Activated gamma-delta T cell (primary cell): ENCODE data around the gene IFI16.

Source experiments
- DNase-seq: peaks from one replicate; lab custom pipeline; 2025; lab: John Stamatoyannopoulos, UW

Gene IFI16

DNA sequence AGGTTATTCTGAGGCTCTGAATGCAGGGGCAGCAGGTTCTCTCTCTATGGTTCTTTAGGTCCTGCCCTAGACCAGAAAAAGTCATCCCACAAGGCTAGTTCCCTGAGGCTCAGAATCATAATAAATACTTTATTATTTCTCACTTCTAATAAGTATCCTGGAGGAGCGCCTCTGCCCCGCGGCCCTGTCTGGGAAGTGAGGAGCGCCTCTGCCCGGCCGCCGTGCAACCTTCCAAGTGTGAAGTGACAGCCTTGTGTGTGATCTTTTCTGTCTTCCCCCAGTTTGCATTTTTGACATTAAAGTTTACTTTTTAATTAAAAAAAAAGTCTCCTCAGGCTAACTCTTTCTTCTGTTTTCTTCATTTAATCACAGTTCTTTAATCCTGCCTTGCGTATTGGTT, 55.4 kb downstream of the IFI16 start:
- DNase-seq = no peak

DNA sequence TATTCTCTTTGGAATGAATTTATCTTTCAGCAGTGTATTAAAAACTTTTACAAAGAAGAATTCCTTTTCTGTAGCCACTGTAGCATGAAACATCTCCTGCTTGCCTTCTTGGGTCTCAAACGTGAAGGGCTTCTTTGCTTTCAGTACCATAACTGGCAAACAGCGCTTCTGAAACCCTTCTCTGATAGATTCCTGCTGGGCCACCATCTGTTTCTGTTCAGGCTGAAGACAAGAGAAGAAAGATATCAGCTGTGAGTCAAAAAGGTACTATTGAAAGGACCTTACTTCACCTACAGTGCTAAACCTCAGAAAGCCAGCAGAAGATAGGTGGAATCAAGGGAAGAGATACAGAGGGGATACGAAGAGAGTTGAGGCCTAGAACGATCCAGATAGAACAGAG, 56.4 kb downstream of the IFI16 start:
- no peak for DNase-seq

- DNase-seq = no peak
Measured at GRCh38 chr1:159067699-159068621, 58.3 kb downstream of the IFI16 start.

GRCh38 chr1:159068886-159069285, 59.2 kb downstream of the IFI16 start:
- no peak for DNase-seq

GRCh38 chr1:159071970-159072582, 62.4 kb downstream of the IFI16 start:
- no peak for DNase-seq

DNA sequence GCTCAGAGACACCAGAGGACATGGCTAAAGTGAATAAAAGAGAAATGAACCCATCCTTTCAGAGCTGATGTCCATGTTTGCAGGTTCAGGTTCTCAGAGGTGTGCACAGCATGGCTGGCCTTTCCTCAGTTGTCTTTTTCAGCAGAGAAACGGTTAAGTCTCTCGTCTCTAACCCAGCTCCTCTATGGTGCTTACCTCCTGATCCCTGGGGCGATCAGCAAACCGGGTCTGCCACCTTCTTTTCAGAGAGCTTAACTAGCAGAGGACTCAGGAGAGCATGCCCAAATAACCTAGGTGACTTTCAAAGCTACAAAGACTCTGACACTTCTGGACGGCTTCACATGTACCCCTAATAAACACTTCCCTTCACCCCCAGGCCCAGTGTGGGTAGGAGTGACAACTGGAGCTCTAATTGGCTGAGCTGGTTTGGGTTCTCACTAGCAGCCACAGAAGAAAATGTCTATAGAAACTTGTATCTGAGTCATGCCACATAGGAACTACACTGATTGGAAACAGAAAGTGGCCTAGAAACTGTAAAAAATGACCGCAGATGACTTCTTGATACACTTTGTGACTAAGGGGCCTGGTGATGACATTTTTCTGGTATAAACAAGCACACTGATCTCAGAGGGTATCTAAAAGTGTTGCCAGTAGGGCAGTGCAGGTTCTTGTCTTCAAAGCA, 66.9 kb downstream of the IFI16 start, which contains the start of gene AIM2:
AIM2 (minus strand) TSS at position 329 of the 682 bp plus-strand sequence. CDS start 3,267 bp downstream, outside the sequence.
- DNase-seq = no peak

DNA sequence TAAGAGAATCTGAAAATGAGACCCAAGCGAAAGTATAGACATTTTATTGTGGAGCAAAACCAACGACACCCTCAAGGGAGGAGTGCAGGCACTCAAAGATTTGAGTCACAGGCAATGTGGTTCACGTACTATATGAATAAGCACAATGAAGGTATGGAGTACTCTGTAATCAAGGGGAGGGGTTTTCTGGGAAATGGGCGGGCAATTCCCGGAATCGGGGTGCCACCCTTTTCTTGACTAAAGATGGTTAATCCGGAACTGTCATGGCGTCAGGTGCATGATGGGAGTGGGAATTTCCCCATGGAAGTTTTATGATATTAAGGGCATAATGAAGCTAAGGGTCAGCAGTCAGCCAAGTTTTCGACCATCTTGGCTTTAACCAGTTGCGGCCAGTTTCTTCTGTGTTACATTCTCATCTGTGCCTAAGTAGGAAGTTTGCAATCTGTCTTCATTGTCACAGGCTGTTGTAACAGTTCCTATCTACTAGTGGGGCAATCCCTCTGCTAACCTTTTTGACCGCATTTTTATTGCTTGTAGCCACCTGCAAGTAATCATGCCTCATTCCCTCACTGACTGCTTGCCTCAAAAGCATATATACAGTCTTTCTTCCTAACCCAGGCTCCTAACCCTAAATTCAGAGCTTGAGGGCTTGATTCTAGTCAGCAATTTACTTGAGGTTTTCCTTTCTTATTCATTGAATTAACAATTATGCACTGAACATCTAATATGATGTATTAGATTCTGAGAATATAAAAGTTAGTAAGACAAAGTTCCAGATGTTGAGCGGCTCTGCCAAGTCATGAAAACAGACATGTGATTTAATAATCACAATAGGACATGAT, 67.6 kb downstream of the IFI16 start:
- no peak for DNase-seq

DNA sequence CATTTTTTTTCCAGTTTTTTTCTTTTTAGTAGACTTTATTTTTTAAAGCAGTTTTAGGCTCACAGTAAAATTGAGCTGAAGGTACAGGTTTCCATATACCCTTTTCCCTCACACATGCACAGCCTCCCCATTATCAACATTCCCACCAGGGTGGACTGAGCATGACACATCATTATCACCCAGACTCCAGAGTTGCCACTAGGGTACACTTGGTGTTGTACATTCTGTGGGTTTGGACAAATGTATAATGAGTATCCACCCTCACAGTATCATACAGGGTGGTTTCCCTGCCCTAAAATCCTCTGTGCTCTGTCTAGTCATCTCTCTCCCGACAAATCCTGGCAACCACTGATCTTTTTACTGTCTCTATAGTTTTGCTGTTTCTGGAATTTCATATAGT, 69.8 kb downstream of the IFI16 start:
- DNase-seq = no peak

GRCh38 chr1:159081626-159082025, 71.9 kb downstream of the IFI16 start:
- no peak for DNase-seq

GRCh38 chr1:159083013-159083412, 73.3 kb downstream of the IFI16 start:
- DNase-seq = no peak

GRCh38 chr1:159084152-159084551, 74.4 kb downstream of the IFI16 start:
- DNase-seq = no peak

- no peak for DNase-seq
Measured at GRCh38 chr1:159084867-159085266, 75.2 kb downstream of the IFI16 start.

GRCh38 chr1:159088050-159088449, 78.3 kb downstream of the IFI16 start:
- DNase-seq = no peak

DNA sequence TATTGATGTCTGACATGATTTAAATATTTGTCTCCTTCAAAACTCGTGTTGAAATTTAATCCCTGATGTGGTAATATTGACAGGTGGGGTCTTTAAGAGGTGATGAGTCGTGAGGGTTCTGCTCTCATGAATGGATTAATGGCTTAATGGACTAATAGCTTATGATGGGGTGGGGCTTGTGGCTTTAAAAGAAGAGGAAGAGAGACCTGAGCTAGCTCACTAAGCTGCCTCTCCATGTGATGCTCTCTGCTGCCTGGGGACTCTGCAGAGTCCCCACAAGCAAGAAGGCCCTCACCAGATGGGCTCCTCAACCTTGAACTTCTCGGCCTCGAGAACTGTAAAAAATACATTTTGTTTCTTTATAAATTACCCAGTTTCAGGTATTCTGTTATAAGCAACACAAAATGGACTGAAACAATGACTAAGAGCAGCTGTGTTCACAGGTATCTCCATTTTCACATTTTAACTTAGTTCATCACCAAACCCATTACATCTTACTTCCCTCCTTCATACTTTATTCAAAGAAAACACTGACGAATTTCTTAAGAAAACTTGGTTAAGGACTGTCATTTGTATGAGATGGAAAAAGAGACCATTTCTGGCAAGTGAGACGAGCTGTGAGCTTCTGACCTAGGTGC, 79.0 kb downstream of the IFI16 start:
- no peak for DNase-seq

- no peak for DNase-seq
Measured at GRCh38 chr1:159089184-159089791, 79.6 kb downstream of the IFI16 start.

- DNase-seq = no peak
Measured at GRCh38 chr1:159090286-159091179, 80.8 kb downstream of the IFI16 start.

- no peak for DNase-seq
Measured at GRCh38 chr1:159091180-159091560, 81.5 kb downstream of the IFI16 start.

- DNase-seq = no peak
Measured at GRCh38 chr1:159091607-159092031, 81.9 kb downstream of the IFI16 start.

DNA sequence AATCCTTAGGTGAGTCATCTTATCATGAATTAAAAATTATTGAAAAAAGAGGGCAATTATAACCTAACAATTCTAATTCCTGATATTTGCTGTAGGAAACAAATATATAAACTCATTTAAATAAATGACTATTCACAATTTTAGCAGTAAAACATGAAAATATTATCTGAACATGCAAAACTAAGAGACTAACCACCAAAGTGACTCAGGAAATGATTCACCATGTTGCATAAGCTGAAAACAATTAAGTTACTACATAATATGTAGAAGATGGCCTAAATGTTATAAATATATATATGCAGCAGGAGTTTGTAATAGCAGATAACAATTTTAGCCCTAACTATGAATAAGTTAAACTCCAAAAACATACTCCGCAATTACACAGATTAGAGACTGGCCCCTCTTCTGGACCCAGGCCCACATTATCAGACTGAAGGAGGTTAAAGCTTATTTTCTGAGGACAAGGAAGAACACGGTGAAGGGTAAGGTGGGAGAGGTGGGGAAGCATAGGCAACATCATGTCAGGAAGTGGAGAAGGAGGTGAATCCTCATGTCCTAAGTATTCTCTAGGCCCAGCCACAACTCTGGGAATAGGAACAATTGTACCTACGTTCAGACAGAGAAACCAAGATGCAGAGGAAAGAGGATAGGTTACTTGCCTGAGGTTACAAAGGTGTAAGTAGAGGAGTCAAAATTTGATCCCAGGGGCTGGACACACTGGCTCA, 82.5 kb downstream of the IFI16 start:
- no peak for DNase-seq
